H1 (cell line): ENCODE measurements around the gene RHBDF1. TPM values are rescaled to one million over a fixed set of nuclear protein-coding genes. Genes with fewer than 3 reads are reported as not detected.

Experiments
- CTCF ChIA-PET: fragments of 300-600 bp; sonication (Branson Sonifier 250); formaldehyde crosslinking; loops from one replicate; lab custom pipeline; 2021; ENCODE audit not compliant: partially characterized antibody; lab: Charles Lee
- POLR2A ChIA-PET: fragments of 300-600 bp; sonication (Branson Sonifier 250); formaldehyde crosslinking; loops from one replicate; lab custom pipeline; 2021; ENCODE audit warnings: inconsistent platforms; ENCODE audit not compliant: partially characterized antibody; lab: Charles Lee
- DNase-seq, 2 experiments: peaks; one replicate each; pipeline versions ENCODE4 v3.0.0 to v3.0.0-alpha.2; 2010 to 2022; ENCODE audit warnings: low spot score in 2 of 2, low read depth in 1 of 2, mixed read lengths in 1 of 2
- FAIRE-seq: peaks from 2 replicates; lab custom pipeline; 2011; peaks lifted over from hg19 to GRCh38; lab: Jason Lieb, UNC
- H2AFZ ChIP-seq: 2 replicates; pipeline ENCODE4 v1.8.1; 2012; ENCODE audit warnings: low read length, inconsistent platforms
- H2AK5ac ChIP-seq: 2 replicates; pipeline ENCODE4 v1.6.1; 2013; ENCODE audit warnings: low read depth, low read length
- H2BK120ac ChIP-seq: replicated peaks from 2 replicates; pipeline ENCODE3; 2013; ENCODE audit warnings: low read depth, low read length, inconsistent platforms
- H2BK12ac ChIP-seq: 2 replicates; pipeline ENCODE4 v1.6.1; 2013; ENCODE audit warnings: low read depth, low read length
- H2BK15ac ChIP-seq: 2 replicates; pipeline ENCODE4 v1.6.1; 2013; ENCODE audit warnings: low read length
- H2BK20ac ChIP-seq: 2 replicates; pipeline ENCODE4 v1.6.1; 2013; ENCODE audit warnings: low read length
- H2BK5ac ChIP-seq: 2 replicates; pipeline ENCODE4 v1.6.1; 2013; ENCODE audit warnings: low read depth, low read length
- H3K14ac ChIP-seq: 2 replicates; pipeline ENCODE4 v1.6.1; 2013; ENCODE audit warnings: inconsistent platforms; ENCODE audit not compliant: insufficient read length
- H3K18ac ChIP-seq: 2 replicates; pipeline ENCODE4 v1.6.1; 2013; ENCODE audit warnings: low read length; ENCODE audit errors: extremely low read depth
- H3K23ac ChIP-seq: 2 replicates; pipeline ENCODE4 v1.6.1; 2013; ENCODE audit warnings: inconsistent platforms; ENCODE audit not compliant: insufficient read length
- H3K23me2 ChIP-seq: 2 replicates; pipeline ENCODE4 v1.6.1; 2013; ENCODE audit warnings: low read depth, low read length
- H3K27ac ChIP-seq: 2 replicates; pipeline ENCODE4 v1.6.1; 2011; ENCODE audit warnings: low read depth, low read length, inconsistent platforms
- H3K27me3 ChIP-seq, 4 experiments: replicated peaks in 1 of 4; 1 replicate in 1 of 4; 2 replicates in 3 of 4; pipeline versions ENCODE4 v1.6.1 to v1.8.1; 2011 to 2013; ENCODE audit warnings: low read length in 3 of 4, mild to moderate bottlenecking in 3 of 4, inconsistent platforms in 2 of 4, mixed read lengths in 2 of 4, moderate library complexity in 1 of 4; ENCODE audit not compliant: control insufficient read depth in 3 of 4, insufficient read depth in 3 of 4; ENCODE audit errors: extremely low read depth in 1 of 4
- H3K36me3 ChIP-seq, 4 experiments: 2 replicates each; pipeline versions ENCODE4 v1.6.1 to v1.8.1; 2011 to 2013; ENCODE audit warnings: mild to moderate bottlenecking in 4 of 4, low read length in 3 of 4, moderate library complexity in 2 of 4, control low read depth in 1 of 4, inconsistent platforms in 1 of 4; ENCODE audit not compliant: insufficient read depth in 4 of 4, control insufficient read depth in 2 of 4
- H3K4ac ChIP-seq: replicated peaks from 2 replicates; pipeline ENCODE3; 2013; ENCODE audit warnings: low read length, low read depth, mixed read lengths, inconsistent platforms; ENCODE audit not compliant: insufficient read length
- H3K4me1 ChIP-seq, 4 experiments: replicated peaks in 1 of 4; 1 replicate in 1 of 4; 2 replicates in 3 of 4; pipeline versions ENCODE4 v1.6.1 to v1.8.1; 2011 to 2013; ENCODE audit warnings: low read length in 3 of 4, inconsistent platforms in 2 of 4, mixed read lengths in 1 of 4; ENCODE audit not compliant: insufficient read depth in 4 of 4, control insufficient read depth in 3 of 4
- H3K4me2 ChIP-seq, 2 experiments: 2 replicates each; pipeline versions ENCODE4 v1.6.1 to v1.8.1; 2011 to 2013; ENCODE audit warnings: low read depth in 2 of 2, low read length in 2 of 2, control low read depth in 1 of 2, inconsistent platforms in 1 of 2, mild to moderate bottlenecking in 1 of 2; ENCODE audit not compliant: insufficient read depth in 1 of 2
- H3K4me3 ChIP-seq, 4 experiments: fragments of 200-600, 300-600 bp in 1 of 4; sonication (generic), shearing (Covaris generic), sonication (Bioruptor Twin) in 1 of 4; 2 replicates each; pipeline versions ENCODE4 v1.5.1 to v1.8.1; 2011 to 2016; ENCODE audit warnings: low read length in 4 of 4, low read depth in 3 of 4, control low read depth in 2 of 4, inconsistent platforms in 2 of 4, mild to moderate bottlenecking in 2 of 4, mixed read lengths in 1 of 4, moderate library complexity in 1 of 4; ENCODE audit not compliant: insufficient read depth in 2 of 4; ENCODE audit errors: extremely low read depth in 1 of 4
- H3K56ac ChIP-seq: replicated peaks from 2 replicates; pipeline ENCODE3; 2013; ENCODE audit warnings: low read depth, mild to moderate bottlenecking, mixed read lengths, low read length, inconsistent platforms; ENCODE audit not compliant: insufficient read length
- H3K79me1 ChIP-seq: 2 replicates; pipeline ENCODE4 v1.6.1; 2013; ENCODE audit warnings: low read depth, low read length, control low read depth
- H3K79me2 ChIP-seq, 2 experiments: 2 replicates each; pipeline versions ENCODE4 v1.6.1 to v1.8.1; 2012 to 2013; ENCODE audit warnings: low read length in 2 of 2, mild to moderate bottlenecking in 2 of 2, inconsistent platforms in 1 of 2; ENCODE audit not compliant: insufficient read depth in 2 of 2, control insufficient read depth in 1 of 2
- H3K9ac ChIP-seq, 4 experiments: replicated peaks in 1 of 4; 1 replicate in 1 of 4; 2 replicates in 3 of 4; pipeline versions ENCODE4 v1.6.1 to v1.8.1; 2011 to 2013; ENCODE audit warnings: low read depth in 3 of 4, low read length in 3 of 4, control low read depth in 2 of 4, mild to moderate bottlenecking in 2 of 4, moderate library complexity in 2 of 4, inconsistent platforms in 1 of 4; ENCODE audit errors: extremely low read depth in 1 of 4
- H3K9me3 ChIP-seq, 2 experiments: 2 replicates each; pipeline versions ENCODE4 v1.6.1 to v1.8.1; 2012 to 2013; ENCODE audit warnings: mild to moderate bottlenecking in 2 of 2, moderate library complexity in 2 of 2, control low read depth in 1 of 2, inconsistent platforms in 1 of 2, low read depth in 1 of 2, low read length in 1 of 2, mixed read lengths in 1 of 2; ENCODE audit not compliant: insufficient read depth in 2 of 2
- H4K20me1 ChIP-seq, 2 experiments: replicated peaks in 1 of 2; 2 replicates each; pipeline versions ENCODE3 to v1.8.1; 2011 to 2013; ENCODE audit warnings: inconsistent platforms in 2 of 2, low read length in 2 of 2, mild to moderate bottlenecking in 1 of 2; ENCODE audit not compliant: insufficient read depth in 2 of 2, control insufficient read depth in 1 of 2
- H4K5ac ChIP-seq: 2 replicates; pipeline ENCODE4 v1.6.1; 2013; ENCODE audit warnings: low read length, low read depth, mixed read lengths, inconsistent platforms; ENCODE audit not compliant: insufficient read length
- H4K8ac ChIP-seq: 2 replicates; pipeline ENCODE4 v1.8.0; 2013; ENCODE audit warnings: mild to moderate bottlenecking, moderate library complexity, low read length, inconsistent platforms; ENCODE audit not compliant: insufficient read depth; ENCODE audit errors: extremely low read depth
- H4K91ac ChIP-seq: replicated peaks from 2 replicates; pipeline ENCODE3; 2013; ENCODE audit warnings: low read length, mixed read lengths, inconsistent platforms; ENCODE audit not compliant: insufficient read length
- CHD2 ChIP-seq: IDR thresholded peaks from 2 replicates; pipeline ENCODE4 v1.6.1; 2012; ENCODE audit warnings: low read length, improper control_type of control experiment
- CTBP2 ChIP-seq: IDR thresholded peaks from 2 replicates; pipeline ENCODE4 v1.7.0; 2011; ENCODE audit warnings: borderline replicate concordance, mild to moderate bottlenecking, moderate library complexity, mixed read lengths, low read length; ENCODE audit not compliant: insufficient read depth, insufficient read length
- GABPA ChIP-seq: IDR thresholded peaks from 2 replicates; pipeline ENCODE4 v1.6.1; 2011; ENCODE audit warnings: mild to moderate bottlenecking, low read length, moderate library complexity, borderline replicate concordance; ENCODE audit not compliant: insufficient read depth
- MAFK ChIP-seq: IDR thresholded peaks from 2 replicates; pipeline ENCODE4 v1.6.1; 2012; ENCODE audit warnings: low read depth, mild to moderate bottlenecking, improper control_type of control experiment, low read length
- PHF8 ChIP-seq: fragments of 200-600 bp; sonication (generic); conservative IDR thresholded peaks from 2 replicates; pipeline ENCODE4 v1.7.1; 2012; ENCODE audit warnings: low read depth, mild to moderate bottlenecking, inconsistent platforms, low read length, moderate library complexity
- POLR2AphosphoS5 ChIP-seq: IDR thresholded peaks from 2 replicates; pipeline ENCODE4 v1.6.1; 2011; ENCODE audit warnings: low read depth, low read length
- RAD21 ChIP-seq, 2 experiments: IDR thresholded peaks in 1 of 2; conservative IDR thresholded peaks in 1 of 2; 2 replicates each; pipeline ENCODE4 v1.6.1; 2011; ENCODE audit warnings: low read depth in 2 of 2, low read length in 2 of 2, improper control_type of control experiment in 1 of 2, inconsistent platforms in 1 of 2, mild to moderate bottlenecking in 1 of 2, moderate library complexity in 1 of 2
- RNF2 ChIP-seq: fragments of 200-900, 300-1000 bp; sonication (generic); IDR thresholded peaks from 2 replicates; pipeline ENCODE4 v1.7.1; 2016; ENCODE audit warnings: borderline replicate concordance, low read depth, mild to moderate bottlenecking, antibody characterized with exemption, low read length; ENCODE audit not compliant: poor library complexity, severe bottlenecking; ENCODE audit errors: missing control alignments
- SIRT6 ChIP-seq: IDR thresholded peaks from one replicate; pipeline ENCODE4 v1.7.1; 2012; ENCODE audit warnings: low read length, inconsistent platforms
- SP2 ChIP-seq: IDR thresholded peaks from 2 replicates; pipeline ENCODE4 v1.6.1; 2012; ENCODE audit warnings: mild to moderate bottlenecking, low read length, inconsistent platforms
- SP4 ChIP-seq: IDR thresholded peaks from 2 replicates; pipeline ENCODE4 v1.6.1; 2012; ENCODE audit warnings: low read length, inconsistent platforms
- TBP ChIP-seq: IDR thresholded peaks from 2 replicates; pipeline ENCODE4 v1.6.1; 2011; ENCODE audit warnings: low read depth, low read length, improper control_type of control experiment
- TEAD4 ChIP-seq: IDR thresholded peaks from 2 replicates; pipeline ENCODE4 v1.6.1; 2012; ENCODE audit warnings: low read depth, low read length, inconsistent platforms, mixed read lengths
- WGBS, 2 experiments: shearing (Covaris generic) in 1 of 2; methylation state at CpG; one replicate each; pipeline versions ENCODE4 v1.1.6 to v1.1.7; 2013 to 2015; ENCODE audit warnings: low lambda C conversion rate in 2 of 2, mixed read lengths in 2 of 2, inconsistent platforms in 1 of 2, low coverage in 1 of 2, missing lambda C conversion rate in 1 of 2; ENCODE audit not compliant: insufficient replicate concordance in 2 of 2, insufficient coverage in 1 of 2, insufficient read length in 1 of 2; ENCODE audit errors: extremely low coverage in 1 of 2, missing lambda C conversion rate in 1 of 2; 5-methylcytosine and 5-hydroxymethylcytosine counted together
- polyA plus RNA-seq, 7 experiments: library from polyadenylated mRNA; depleted of rRNA in 3 of 7; stranded (reverse) in 5 of 7; unstranded in 2 of 7; fragments of >200 nt in 5 of 7; fragments of 200-250 nt in 2 of 7; gene quantifications; 1 replicate in 5 of 7; 2 replicates in 1 of 7; 4 replicates in 1 of 7; pipeline versions ENCODE4 v1.2.1 to v1.2.3, GENCODE V29; 2011 to 2013; ENCODE audit warnings: missing spikeins in 2 of 7, mixed read lengths in 2 of 7
- total RNA-seq: library from RNA; stranded (reverse); fragmentation: NEBNext Ultra II Directional; extraction: Animal tissue kit (Norgen Biotek cat#: 25700); gene quantifications from 2 replicates; pipeline ENCODE4 v1.2.1, GENCODE V29; 2021

Gene RHBDF1
- total and polyA plus RNA-seq, 2 of the 8 experiments (the other 6 are each of a cell fraction or from before 2014, with no cell fraction given): 37.4 to 51.6 TPM

DNA sequence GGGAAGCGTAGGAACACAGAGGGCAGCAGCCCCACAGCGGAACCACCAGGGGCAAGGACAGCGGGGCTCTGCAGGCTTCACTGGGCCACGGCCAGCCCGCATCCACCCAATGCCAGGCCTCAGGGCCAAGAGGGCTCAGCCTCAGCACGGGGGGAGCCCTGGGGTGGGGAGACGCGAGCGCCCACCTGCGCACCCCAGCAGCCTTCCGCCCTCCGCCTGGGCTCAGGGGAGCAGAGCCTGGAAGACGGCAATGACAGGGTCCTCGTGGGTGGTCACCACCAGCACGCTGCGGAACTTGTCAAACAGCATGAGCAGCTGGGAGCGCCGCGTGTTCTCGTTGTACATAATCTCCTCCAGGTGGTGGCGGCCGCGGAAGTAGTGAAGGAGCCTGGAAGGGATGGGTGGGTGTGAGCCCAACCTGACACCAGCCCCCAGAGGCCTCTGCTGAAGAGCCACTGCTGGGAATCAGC, 14.1 kb upstream of the RHBDF1 start:
- WGBS, 2 experiments: 97% methylated on average over 22 of the region's 23 CpGs; no CpG with 5 or more reads in 1 of the 2 experiments
- H3K56ac ChIP-seq: no peak overlapping the region
- H3K4me3 ChIP-seq: no peak overlapping the region
- no peak for FAIRE-seq
- no peak overlapping the region for H4K91ac ChIP-seq
- H3K4me1 ChIP-seq: peaks cover 0 to 8% (median 2%) of the 10 kb centered on the region in 4 experiments; a peak in 5 of 7 replicates
- POLR2A ChIA-PET: interaction anchor here (1.4 to 1.8 kb wide), 4 partner anchors 12 to 40 kb away, joined by 3 to 5 read pairs (median 4); no protein-coding TSS in a partner anchor
- no peak overlapping the region for H2BK15ac ChIP-seq
- no peak overlapping the region for H2BK120ac ChIP-seq
- H2AFZ ChIP-seq: no peak overlapping the region
- peaks cover 7 to 13% (median 11%) of the 10 kb centered on the region in 4 experiments; a peak in 7 of 8 replicates for H3K36me3 ChIP-seq
- no peak overlapping the region for H3K14ac ChIP-seq
- H2BK5ac ChIP-seq: no peak overlapping the region; the same call in 1 of the 2 replicates
- no peaks in the 10 kb centered on the region for H3K23me2 ChIP-seq
- H2BK20ac ChIP-seq: no peak overlapping the region
- no peak overlapping the region for H3K18ac ChIP-seq
- no peak overlapping the region for H3K4ac ChIP-seq
- H3K27me3 ChIP-seq: no peaks in the 10 kb centered on the region
- H2AK5ac ChIP-seq: no peak overlapping the region
- no peaks in the 10 kb centered on the region for H3K79me1 ChIP-seq
- TF ChIP-seq TEAD4: no peak
- TF ChIP-seq SIRT6: no peak
- TF ChIP-seq GABPA: no peak
- no peak for TF ChIP-seq RAD21 (IDR thresholded peaks at IDR 0.05 in 1 of 2, conservative IDR thresholded peaks at IDR 0.05 in 1 of 2; ENCODE audit: low read depth in 2 of 2, low read length in 2 of 2)
- TF ChIP-seq SP4: no peak
- no peak for TF ChIP-seq PHF8
- no peak for TF ChIP-seq SP2
- no peak for TF ChIP-seq TBP
- no peak for TF ChIP-seq CHD2
- TF ChIP-seq MAFK: no peak
- TF ChIP-seq RNF2: no peak
- TF ChIP-seq CTBP2: no peak
- no peak for TF ChIP-seq POLR2AphosphoS5
- TF ChIP-seq, all 59 proteins: peak for 0
- Histone ChIP-seq H3K23ac (no peak overlapping the region), H4K5ac (no peak overlapping the region), H3K9me3 (no peaks in the 10 kb centered on the region), H3K79me2 (no peaks in the 10 kb centered on the region), H4K20me1 (peaks cover 7 to 13% of the 10 kb centered on the region in 2 experiments), H4K8ac (no peak overlapping the region), H3K4me2 (no peak overlapping the region), H3K27ac (no peak overlapping the region), H3K9ac (no peak overlapping the region), H2BK12ac (no peak overlapping the region)
- CTCF ChIA-PET: interaction anchor here (0.9 to 25.7 kb wide), 4 partner anchors 9 to 25 kb away, joined by 3 to 856 read pairs (median 45); partner anchors contain the start of gene RHBDF1
- DNase-seq: no peak
